NCI-H2029 treated with DMSO at 0.1 percent for 48 hours (cell line): ENCODE measurements around the gene RAB7B.

ENCODE experiments used
- DNase-seq: peaks from one replicate; lab custom pipeline; 2025; lab: John Stamatoyannopoulos, UW

Gene RAB7B

DNA sequence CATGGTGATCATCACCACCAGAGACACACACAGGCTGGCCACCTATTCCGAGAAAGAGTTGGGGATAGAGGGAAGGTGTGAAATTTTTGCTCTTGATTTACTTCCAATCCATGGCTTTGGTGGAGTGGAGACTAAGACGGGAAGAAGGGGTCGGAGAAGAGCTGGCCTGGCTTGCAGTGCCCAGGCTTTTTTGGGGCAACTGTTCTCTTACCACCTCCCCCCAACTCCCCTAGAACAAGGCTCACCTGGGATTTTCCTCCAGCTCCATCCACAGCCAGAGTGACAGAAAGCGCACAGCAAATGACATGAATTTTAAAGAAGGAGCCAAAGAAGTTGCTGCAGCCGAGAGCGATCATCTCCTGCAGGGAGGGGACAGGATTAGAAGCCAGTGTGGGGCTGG lies 75.9 kb downstream of the RAB7B start:
- no peak for DNase-seq
